LoVo (cell line): Measurements from ENCODE around the gene VOPP1.
A peak's percentile ranks its signal among the peaks of the same experiment; 100 is the strongest.
"Not testable (repeated sequence)": the region's sequence is repeated elsewhere in the genome, so short reads cannot be mapped to it uniquely, and the experiment has no call there.

Source experiments
- DNase-seq: peaks from one replicate; pipeline ENCODE4 v3.0.0-alpha.2; 2016; ENCODE audit warnings: low spot score

The VOPP1 gene, protein sequence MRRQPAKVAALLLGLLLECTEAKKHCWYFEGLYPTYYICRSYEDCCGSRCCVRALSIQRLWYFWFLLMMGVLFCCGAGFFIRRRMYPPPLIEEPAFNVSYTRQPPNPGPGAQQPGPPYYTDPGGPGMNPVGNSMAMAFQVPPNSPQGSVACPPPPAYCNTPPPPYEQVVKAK

DNA sequence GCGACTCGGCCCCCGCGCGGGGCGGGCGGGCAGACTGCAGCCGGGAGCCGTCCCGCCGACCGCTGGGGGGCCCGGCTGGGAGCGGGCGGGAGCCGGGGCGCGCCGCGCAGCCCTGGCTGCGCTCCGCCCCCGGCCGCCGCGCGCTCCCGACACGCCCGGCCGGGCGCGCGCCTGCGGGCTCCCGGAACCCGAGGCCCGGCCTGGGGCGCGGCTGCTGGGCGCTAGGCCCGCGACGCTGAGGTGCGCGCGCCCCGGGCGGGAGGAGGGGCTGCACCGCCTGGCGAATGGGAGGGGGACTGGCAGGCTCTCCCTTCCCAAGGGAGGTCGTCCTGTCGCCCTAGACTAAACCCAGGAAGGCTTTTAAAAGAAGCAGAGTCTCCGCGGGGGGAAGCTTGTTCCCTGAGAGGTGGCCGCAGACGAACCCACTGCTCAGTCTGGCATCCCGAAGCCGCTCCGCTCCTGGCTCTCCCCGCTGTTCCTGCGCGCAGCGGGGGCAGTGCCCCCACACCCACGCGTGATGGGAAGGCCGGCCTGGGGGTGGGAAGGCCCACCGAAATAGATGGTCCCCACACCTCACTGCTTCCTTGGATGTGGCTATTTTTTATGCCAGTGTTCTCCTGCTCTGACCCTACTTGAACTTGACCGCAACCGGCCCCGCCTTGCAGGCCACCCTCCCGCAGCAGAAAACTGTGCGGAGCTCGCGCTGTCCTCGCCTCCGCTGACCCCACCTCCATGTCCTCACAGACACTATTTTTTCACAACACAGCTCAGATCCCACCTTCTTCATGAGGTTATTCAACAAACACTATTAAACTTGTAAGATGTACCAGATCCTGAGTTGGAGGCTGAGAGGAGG is at the start of gene VOPP1:
VOPP1 (minus strand) TSS at position 125 of the 856 bp plus-strand sequence. CDS start 178 bp downstream, outside the sequence.
- peak; percentile 70 for DNase-seq

DNA sequence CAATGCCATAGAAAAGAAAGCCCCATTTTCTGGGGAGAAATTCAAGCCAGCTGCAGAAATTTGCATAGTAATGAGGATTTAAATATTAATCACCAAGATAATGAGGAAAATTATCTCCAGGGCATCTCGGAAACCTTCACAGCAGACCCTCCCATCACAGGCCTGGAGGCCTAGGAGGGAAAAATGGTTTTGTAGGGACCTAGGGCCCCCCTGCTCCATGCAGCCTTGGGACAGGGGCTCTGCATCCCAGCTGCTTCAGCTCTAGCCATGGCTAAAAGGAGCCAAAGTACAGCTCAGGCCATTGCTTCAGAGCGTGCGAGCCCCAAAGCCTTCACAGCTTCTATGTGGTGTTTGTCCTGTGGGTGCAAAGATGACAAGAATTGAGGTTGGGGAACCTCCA is 46.6 kb upstream of the VOPP1 start:
- no peak for DNase-seq

DNA sequence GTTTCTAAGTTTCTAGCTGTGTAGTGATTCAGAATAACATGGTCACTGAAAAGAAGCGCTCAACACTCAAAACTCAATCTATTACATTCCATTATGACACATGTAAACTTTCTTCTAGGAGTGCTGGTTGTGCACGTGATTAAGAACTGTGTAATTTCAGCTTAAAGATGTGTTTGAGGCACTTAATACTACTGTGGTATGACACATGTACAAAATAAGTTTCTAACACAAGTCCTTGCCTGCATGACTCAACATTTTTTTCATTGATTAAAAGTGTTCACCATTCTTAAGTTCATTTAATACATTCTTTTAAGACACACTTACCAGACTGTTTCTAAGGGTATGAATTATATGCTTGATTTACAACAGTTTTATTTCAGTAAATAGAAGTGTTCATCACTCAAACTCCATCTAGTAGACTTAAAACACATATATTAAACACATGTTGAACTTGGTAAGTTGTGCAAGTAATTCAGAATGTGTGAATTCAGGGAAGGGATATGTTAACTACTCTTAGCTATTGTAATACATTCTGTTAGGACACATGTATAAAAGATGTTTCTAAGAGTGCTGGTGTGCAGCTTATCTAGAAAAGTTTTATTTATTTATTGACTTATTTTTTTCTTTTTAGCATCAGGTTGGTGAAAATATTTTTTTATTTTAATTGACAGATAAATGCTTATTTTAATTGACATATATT is 42.2 kb upstream of the VOPP1 start:
- not testable (repeated sequence) for DNase-seq

DNA sequence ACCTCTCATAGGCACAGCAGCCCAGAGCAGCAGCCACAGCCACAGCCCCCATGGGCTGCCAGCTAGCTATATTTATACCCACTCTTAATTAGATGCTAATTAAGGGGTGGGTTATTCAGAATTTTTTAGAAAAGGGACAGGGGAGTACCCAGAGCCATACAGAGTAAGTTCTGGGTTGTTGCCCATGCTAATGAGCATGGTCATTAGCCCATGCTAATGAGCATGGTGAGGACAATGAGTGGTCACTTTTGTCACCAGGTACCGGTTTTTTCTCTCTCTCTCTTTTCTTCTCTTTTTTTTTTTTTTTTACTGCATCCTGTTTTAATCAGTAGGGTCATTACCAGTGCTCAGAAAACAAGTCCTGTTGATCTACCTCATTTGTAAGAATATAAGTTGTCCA is 37.4 kb upstream of the VOPP1 start:
- DNase-seq = not testable (repeated sequence)

DNA sequence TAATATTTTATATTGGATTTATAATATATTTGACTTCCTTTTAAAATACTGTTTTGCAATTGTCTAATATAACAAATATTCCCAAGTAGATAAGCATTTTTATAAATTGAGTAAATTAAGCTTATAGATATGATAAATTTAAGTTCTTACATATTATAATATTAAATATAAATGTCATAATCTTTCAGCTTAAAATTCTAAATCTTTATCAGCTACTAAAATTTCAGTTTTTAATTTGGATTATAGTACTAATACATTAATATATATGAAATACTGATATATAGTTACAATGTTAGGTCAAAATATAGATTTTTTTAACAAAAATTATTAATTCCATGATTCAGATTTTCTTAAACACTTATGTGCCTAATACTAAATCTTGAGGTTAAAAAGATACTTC is 33.4 kb upstream of the VOPP1 start:
- DNase-seq = not testable (repeated sequence)

DNA sequence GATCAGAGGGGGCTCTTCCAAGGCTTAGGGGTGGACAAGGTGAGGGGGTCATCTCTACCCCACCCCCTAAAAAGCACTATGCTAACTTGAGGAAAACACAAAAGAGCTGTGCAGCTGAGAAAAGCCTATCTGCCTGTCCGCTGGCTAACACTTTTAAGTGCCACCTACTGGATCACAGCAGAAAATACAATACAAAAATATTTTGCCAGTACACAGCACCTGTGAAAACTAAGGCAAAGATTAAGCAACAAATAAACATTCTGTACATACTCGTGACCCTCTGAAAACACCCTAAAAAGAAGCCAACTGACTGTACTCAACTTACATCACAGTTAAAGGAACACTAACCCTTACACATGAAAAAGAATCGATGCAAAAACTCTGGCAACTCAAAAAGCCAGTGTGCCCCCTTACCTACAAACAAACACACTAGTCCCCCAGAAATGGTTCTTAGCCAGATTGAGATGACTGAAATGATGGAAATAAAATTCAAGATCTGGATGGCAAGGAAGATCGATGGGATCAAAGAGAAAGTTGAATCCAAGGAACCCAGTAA is 25.7 kb upstream of the VOPP1 start:
- DNase-seq = peak; percentile 29

DNA sequence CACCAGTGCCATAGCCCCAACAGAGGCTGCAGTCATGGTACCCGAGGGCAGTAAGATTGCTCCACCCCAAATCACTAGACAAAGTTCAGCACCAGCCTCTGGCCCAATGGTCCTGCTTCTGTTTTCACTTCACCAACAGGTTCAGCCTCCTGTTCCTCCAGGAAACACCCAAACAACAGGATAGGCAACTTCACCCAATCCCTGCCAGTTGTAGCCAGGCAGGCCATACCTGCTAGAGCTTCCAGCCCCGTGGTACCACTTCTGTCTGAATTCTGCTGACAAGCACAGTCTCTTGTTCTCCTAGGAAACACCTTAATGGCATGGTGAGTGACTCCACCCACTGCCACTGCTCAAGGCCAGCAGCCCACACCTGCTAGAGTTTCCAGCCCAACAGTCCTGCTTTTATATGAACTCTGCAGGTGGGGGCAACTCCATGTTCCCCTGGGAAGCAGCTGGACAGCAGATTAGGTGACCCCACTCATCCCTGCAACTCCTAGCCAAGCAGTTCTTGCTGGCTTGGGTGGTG is 25.0 kb upstream of the VOPP1 start:
- not testable (repeated sequence) for DNase-seq

DNA sequence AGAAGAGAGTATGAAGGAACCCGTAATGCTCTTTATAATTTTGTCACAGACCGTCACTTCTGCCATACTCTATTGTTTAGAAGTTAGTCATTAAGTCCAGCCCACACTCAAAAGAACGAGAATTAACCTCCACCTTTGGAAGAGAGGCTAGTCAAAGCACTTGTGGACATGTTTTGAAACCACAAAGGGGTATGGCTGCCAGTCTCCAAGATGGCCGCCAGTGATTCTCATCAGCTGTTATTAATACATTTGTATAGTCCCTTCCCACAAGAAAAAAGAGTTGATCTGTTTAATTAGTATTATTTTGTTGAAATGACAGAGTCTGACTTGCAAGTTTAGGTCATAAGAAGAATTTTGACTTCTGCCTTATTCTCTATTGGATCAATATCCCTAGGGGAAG is 23.2 kb upstream of the VOPP1 start:
- no peak for DNase-seq

DNA sequence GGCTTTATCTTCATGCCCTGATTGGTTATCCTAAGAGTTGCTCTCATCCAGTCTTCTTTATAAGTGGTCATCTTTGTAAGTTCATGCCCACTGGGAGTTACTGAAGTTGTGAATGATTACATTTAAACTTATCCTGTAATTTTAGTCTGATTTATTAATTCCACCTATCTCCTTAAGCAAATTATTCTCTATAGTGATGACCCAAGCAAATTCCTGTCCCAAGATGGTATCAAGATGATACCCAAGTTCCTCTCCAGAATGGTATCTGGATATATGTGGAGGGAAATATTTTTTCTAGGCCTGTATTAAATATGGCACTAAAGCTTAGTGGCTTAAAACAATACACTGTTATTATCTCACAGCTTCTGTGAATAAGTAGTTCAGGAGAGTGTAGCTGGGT is 22.6 kb upstream of the VOPP1 start:
- DNase-seq = no peak

DNA sequence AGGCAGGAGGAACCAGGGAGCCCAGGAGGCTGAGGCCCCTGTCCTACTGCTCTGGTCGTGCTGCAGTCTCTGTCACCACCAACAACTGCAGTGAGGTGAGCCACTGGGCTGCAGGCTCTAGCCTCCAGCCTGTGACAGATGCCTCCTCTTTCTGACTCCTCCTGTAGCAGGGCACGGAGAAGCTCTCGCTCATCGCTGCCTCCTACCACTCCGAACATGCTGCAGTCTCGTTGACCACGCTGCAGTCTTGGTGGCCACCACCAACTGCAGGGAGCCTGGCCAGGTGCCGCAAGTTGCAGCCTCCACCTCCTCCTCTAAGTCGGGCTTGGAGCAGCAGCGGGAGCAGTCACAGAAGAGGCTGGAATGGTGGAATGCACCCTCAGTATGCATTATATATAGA is 22.1 kb upstream of the VOPP1 start:
- no peak for DNase-seq

DNA sequence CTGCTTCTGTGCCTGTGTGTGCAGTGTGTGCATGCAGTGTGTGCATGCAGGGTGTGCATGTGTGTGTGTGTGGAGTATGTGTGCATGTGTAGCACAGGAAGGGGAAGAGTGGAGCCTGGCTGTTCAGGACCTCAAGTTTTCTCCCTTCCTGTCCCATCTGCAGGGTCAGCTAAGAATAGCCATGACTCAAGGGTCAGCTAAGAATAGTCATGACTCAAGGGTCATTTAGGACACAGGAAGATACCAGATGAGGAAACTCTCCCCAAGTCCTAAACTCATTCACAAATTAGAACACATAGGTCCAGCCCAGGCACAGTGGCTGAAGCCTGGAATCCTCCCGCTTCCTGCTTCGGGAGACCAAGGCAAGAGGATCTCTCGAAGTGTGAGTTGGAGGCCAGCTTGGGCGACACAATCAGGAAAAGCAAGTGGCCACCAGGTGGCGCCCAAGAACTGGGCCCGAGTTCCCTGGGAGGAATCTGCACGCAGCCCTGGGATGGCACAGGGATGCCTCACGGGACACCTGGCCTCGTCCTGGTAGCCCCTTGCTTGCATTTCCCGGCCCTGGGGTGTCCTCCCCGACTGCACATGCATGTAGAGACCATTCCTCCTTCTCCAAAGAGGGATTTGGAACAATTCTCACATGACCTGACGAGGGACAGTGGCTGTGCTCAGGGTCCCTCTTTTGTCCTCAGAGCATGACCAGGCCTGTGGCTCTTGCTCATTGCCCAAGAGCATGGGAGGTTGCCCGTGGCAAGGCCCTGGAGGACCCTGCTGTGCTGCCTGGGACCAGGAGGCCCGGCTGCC is 21.4 kb upstream of the VOPP1 start:
- DNase-seq = peak; percentile 77

DNA sequence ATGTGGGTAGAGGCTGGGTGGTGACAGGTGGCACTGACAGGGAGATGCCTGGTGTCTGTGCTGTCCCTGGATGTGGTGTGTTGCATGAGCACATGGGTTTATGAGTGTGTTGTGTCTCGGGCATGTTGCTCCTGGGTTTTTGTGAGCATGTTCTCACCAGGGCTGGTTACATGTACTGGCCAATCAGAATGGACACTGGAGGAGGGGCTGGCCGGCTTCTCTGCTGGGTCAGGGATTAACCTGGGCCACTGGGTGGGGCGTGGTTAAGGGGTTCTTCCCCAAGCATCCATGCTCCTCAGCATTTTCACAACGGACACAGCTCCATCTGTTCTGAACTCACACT is 20.8 kb upstream of the VOPP1 start:
- no peak for DNase-seq

DNA sequence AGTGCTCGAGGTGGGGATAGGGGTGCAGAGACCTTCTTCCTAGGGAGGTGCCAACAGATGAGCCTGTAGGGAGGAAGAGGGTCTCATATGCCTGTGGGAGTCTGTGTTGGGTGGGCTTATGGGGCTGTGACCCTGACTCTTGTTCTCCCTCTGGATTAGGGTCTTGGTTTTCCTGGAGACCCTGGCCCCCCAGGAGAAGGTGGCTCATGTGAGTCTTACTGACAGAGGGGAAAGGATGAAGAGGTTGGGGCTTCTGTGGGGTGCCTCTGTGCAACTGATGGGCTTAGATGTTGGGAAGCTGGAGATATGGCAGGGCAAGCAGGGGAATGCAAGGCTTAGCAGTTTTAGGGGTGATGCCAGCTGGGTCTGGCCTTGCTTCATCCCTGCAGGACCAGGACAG is 20.2 kb upstream of the VOPP1 start:
- no peak for DNase-seq

DNA sequence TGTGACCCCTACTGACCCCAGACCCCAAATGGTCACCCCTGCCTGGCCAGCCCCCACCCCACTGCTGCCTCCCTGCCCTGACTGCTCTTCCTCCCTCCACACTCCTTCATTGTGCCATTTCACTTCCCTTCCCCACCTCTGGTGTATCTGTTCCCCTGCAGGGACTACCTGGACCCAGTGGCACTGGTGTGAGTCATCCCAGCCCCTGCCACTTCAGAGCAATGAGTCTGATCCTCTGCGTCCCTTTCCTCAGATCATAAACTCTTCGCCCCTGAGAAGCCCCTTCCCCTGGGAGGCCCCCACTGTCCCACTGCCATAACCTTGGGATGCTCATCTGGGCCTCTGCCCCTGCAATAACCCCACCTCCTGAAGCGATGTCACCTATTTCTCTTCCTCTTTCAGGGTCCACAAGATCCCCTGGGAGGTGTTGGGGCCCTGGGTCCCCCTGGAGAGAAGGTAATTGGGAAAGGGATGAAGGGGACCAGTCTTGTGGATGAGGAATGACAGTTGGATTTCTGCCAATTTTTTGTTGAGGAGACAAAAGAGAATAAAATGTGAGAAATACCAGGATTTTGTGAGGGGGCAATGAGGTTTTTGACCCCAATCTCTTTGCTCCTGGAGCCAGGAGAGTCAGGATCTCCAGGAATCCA is 19.1 kb upstream of the VOPP1 start:
- DNase-seq = no peak

DNA sequence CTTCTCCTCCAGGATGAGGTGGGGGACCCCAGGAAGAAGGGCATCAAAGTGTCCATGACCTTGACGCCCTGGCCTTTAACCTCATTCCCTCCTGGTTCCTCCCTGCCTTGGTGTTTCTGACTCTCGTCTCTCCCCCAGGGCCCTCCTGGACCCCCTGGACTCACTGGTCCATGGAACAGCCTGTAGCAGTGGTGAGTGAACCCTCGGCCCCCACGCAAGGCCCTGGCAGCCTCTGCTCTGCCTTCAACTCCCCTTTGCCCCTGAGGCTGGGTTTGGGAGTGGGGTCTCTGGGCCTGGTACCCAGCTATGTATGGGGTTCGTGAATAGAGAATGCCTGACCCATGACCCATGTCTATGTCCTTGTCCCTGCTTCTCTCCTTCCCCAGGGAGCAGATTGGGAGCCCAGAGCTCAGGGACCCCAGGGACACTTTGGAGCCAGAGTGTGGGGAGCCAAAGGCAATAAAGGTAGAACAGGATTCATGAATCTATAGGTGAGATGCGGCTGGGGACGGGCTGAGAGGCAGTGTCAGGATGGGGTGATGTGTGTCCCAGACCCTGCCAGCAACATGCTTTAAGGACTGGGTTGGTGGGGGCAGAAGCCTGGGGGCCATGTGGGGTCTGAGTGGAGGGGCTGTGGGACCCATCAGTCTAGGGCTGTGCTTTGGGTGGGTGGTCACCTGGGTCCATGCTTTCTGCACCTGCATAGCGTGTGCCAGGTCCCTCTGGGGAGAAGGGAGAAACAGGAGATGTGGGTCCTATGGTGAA is 18.4 kb upstream of the VOPP1 start:
- no peak for DNase-seq

DNA sequence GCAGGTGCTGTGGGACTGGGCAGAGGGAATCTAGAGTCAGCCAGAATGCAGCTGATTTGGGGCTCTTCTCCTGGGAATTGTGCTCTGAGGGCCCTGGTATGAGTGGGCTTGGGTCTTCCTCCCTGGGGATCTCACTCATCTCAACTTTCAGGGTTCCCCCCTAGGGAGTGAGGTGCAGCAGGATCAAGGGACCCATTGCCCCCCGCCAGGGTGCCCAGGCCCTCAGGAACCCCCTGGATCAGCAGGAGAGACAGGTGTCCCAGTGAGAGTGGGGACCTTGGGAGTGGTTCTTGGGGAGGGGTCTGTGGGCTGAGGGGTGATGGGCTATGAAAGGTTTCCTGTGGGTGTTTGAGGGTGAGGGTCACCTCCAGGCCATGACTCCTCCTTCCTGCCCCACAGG is 17.6 kb upstream of the VOPP1 start:
- no peak for DNase-seq

DNA sequence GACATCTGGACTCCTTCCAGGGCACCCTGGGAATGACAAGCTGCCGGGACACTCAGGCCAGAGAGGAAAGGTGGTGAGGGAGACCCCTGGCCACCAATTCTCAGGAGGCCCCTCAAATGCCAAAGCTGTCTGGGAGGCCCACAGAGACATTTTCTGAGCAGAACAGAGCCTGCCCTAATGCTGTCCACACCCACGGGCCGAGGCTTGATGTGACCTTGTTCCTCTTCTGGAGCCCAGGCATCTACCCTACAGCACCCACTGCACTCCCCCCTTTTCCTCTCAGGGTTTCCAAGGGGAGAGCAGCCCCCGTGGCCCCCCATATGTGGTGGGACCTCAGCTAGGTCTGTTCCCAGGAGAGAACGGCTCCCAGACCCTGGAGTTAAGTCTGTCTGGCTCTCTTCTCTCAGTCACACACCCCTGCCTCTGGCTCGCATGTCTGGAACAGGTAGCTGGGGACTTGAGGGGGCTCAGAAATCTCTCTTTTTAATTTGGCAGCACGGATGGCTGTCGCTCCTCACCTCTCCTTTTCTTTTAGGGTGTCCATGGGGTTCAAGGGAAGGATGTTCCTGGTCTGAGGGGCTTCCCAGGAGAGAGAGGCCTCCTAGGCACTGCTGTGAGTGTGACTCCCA is 16.8 kb upstream of the VOPP1 start:
- DNase-seq = no peak

DNA sequence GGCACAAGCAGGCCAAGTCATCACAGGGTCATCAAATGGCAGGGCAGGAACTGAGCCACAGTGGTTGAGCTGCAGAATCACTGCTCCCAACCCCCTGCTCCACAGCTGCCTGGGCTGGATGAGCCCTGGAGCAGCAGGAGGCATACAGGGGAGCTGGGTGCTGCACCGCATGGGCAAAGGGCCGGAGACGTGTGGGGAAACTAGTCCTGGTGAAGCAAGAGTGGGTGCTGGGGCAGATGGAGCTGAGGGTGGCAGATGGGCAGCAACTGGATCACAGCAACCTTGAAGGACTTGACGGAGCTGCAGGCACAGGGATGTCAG is 16.0 kb upstream of the VOPP1 start:
- no peak for DNase-seq

DNA sequence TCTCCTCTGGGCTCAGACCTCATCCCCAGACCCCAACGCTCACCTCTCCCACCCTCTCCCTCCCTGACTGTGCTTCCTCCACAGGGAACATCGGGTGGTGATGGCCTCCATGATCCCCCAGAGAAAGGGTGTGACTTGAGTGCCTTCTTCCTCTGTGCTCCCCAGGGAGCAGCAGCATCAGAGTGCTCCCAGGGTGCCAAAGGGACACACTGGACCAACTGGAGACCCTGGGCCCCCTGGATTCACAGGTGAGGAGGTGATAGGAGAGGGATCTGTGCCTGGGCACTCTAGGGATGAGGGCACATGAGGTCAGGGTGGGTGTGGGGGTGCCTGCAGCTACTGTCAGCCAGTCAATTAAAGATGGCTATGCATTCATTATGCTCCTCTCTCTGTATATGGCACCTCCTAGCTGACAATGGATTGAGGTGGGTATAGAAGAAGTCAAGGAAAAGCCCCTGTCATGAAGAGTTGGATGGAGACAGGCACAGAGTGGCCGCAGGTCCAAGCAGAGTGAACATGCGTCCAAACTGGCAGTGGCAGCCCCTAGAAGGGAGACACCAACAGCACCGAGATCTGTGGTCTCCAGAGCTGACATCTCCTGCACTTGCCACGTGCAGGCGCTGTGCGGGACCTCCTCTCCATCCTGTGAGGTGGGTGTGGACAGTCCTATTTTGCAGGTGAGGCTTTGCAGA is 15.5 kb upstream of the VOPP1 start:
- DNase-seq = no peak

DNA sequence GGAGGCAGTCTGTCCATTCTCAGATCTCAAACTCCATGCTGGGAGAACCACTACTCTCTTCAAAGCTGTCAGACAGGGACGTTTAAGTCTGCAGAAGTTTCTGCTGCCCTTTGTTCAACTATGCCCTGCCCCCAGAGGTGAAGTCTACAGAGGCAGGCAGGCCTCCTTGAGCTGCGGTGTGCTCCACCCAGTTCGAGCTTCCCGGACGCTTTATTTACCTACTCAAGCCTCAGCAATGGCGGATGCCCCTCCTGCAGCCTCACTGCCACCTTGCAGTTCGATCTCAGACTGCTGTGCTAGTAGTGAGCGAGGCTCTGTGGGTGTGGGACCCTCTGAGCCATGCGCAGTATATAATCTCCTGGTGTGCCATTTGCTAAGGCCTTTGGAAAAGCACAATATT is 10.4 kb upstream of the VOPP1 start:
- DNase-seq = not testable (repeated sequence)
